Measurements from ENCODE around the gene ENTPD5.
"Not testable (repeated sequence)": the region's sequence is repeated elsewhere in the genome, so short reads cannot be mapped to it uniquely, and the experiment has no call there.

ENTPD5 gene

DNA sequence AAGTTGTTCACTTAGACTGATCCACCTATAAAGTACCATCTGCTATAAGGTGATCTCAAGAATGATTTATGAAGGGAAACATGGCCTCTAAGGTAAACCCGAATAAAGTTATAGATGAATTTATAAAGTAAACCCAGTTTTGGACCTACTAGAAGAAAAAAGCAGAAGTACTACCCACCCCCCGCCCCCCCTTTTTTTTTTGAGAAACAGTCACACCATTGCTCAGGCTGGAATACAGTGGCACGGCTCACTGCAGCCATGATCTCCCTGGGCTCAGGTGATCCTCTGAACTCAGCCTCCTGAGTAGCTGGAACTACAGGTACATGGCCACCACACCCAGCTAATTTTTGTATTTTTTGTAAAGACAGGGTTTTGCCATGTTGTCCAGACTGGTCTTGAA, 3.9 kb downstream of the ENTPD5 start:
- in situ Hi-C loops (cut with MboI; ENCODE audit: low pct_unique_long_range_greater_than_20kb, low sequenced_read_pairs): no loop called here
- peak; percentile 43 for DNase-seq

- in situ Hi-C loops (cut with MboI; ENCODE audit: low pct_unique_long_range_greater_than_20kb, low sequenced_read_pairs): no loop called here
- DNase-seq: no peak
Observed at GRCh38 chr14:74014299-74014698, 4.8 kb downstream of the ENTPD5 start.

GRCh38 chr14:74008843-74009499, 10.1 kb downstream of the ENTPD5 start:
- DNase-seq: no peak
- in situ Hi-C loops (cut with MboI; ENCODE audit: low pct_unique_long_range_greater_than_20kb, low sequenced_read_pairs): no loop called here

DNA sequence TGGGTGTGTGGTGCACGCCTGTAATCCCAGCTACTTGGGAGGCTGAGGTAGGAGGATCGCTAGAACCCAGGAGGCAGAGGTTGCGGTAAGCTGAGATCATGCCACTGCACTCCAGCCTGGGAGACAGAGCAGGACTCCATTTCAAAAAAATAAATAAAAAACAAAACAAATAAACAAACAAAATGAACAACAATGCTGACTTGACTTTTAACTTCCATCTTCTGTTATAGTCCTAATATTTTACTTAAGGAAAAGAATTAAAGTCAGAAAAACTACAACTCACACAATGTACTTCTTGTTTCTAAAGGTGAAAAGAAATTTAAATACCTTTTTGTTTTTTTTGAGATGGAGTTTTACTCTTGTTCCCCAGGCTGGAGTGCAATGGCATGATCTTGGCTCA, 13.4 kb downstream of the ENTPD5 start:
- in situ Hi-C loops (cut with MboI; ENCODE audit: low pct_unique_long_range_greater_than_20kb, low sequenced_read_pairs): not testable (repeated sequence)

GRCh38 chr14:73998726-73999125, 20.4 kb downstream of the ENTPD5 start:
- no peak for DNase-seq
- in situ Hi-C loops (cut with MboI; ENCODE audit: low pct_unique_long_range_greater_than_20kb, low sequenced_read_pairs): no loop called here

More for the DNA sequence above, 13.4 kb downstream of the ENTPD5 start:
- DNase-seq: not testable (repeated sequence)

DNA sequence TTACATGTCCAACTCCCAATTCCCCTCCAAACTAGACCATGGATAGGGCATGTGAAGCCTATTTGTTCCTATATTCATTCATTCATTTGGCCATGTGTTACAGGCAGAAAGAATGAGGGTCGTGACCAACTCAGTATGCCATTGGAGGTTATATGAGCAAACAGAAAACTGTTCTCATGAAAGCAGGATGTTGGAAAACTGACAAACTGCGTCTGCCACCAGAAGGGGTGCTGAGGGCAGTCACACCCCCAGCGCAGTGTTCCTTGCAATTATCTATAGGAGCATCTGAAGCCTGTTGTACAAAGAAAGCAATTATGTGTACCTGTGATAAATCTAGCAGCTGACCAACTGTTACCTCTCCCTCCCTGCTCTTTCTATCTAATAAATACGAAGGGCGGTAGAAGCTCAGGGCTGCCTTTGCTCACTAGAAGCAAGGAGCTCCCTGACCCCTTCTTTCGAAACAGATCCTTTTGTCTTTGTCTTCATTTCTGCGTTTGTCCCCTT, 21.1 kb downstream of the ENTPD5 start:
- in situ Hi-C loops (cut with MboI; ENCODE audit: low pct_unique_long_range_greater_than_20kb, low sequenced_read_pairs): no loop called here
- no peak for DNase-seq

DNA sequence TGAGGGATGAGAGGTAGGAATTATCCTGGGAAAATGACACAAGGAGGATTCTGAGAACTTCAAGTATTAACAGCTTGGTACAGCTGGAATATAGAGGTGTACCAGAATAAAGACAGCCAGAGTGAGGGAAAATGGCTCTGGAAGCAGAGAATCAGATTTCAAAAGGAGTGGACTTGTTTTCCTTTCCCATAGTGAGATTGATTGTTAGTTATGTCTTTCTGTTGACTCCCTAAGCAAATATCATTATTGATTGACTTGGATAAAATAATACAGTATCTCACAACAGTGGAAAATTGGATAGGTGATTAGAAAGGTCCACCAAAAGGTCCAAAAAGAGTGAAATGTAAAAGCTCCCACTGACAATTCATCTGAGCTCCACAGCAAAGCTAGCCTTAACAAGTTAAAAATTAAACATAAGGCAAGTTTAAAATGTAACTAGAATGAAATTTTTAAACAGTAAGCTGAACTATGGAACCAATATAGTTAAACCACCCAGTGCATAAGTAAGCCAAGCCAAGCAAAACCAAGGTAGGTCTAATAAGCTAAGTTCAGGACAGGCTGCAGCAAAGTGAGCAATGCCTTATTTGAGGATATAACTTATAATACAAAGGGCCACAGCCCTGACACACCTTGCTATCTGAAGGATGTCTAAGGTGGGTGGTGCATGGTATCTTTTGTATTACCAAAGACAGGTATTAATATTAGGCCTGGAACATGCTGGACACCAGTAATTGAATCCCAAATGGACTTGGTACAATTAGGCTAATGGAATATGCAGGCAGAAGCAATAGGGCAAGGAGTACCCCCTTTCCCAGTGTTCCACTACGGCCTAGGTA, 21.8 kb downstream of the ENTPD5 start:
- no peak for DNase-seq
- in situ Hi-C loops (cut with MboI; ENCODE audit: low pct_unique_long_range_greater_than_20kb, low sequenced_read_pairs): no loop called here

DNA sequence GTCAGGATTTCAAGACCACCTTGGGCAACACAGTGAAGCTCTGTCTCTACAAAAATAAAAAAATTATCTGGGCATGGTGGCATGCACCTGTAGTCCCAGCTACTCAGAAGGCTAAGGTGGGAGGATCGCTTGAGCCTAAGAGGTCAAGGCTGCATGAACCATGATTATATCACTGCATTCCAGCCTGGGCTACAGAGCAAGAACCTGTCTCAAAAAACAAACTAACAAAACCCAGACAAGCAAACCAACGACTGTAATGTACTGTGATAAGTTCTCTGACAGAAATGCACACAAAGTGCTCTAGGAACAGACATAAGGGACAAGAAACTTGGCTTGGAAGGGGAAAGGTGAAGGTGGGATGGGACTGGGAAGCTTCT, 22.4 kb downstream of the ENTPD5 start:
- DNase-seq: no peak
- in situ Hi-C loops (cut with MboI; ENCODE audit: low pct_unique_long_range_greater_than_20kb, low sequenced_read_pairs): no loop called here

DNA sequence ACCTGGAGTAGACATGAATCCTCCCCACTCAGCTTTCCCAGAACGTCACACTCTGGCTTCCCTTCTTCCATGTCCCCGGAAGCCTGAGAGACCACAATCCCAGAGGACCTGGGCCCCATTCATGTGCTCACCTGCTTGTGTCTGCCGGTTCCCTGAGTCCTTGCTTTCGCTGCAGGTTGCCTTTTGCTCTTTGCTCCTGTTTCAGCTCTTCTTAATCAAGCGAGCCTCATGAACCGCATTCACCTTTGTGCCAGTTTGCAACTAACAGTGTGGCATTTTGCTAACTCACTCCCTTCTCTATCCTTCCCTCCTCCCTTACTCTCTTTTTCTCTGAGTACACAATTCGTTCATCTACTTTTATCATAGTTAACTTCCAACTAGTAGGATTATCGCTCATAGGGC, 23.1 kb downstream of the ENTPD5 start:
- in situ Hi-C loops (cut with MboI; ENCODE audit: low pct_unique_long_range_greater_than_20kb, low sequenced_read_pairs): no loop called here
- no peak for DNase-seq

DNA sequence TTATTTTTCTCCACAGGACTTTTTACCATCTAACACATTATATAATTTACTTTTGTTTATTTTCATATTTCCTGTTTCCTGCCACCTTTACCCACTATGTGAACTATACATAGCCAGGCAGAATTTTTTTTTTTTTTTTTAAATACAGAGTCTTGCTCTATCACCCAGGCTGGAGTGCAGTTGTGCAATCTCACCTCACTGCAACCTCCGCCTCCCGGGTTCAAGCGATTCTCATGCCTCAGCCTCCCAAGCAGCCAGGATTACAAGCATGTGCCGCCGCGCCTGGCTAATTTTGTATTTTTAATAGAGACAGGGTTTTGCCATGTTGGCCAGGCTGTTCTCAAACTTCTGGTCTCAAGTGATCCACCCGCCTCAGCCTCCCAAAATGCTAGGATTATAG, 24.2 kb downstream of the ENTPD5 start:
- DNase-seq; in situ Hi-C loops (cut with MboI; ENCODE audit: low pct_unique_long_range_greater_than_20kb, low sequenced_read_pairs): not testable (repeated sequence)

DNA sequence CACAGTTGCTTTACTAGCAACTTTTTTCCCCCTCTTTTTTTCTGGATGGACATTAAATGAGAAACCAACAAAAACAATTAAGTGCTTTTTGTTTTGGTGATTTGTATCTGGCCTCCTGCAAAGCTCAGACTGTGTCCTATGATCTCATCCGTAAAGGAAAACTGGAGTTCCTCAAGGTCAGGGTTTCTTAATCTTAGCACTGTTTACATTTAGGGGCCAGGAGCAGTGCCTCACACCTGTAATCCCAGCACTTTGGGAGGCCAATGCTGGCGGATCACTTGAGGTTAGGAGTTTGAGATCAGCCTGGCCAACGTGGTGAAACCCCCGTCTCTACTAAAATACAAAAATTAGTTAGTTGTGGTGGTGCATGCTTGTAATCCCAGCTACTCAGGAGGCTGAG, 28.0 kb downstream of the ENTPD5 start:
- in situ Hi-C loops (cut with MboI; ENCODE audit: low pct_unique_long_range_greater_than_20kb, low sequenced_read_pairs): no loop called here
- DNase-seq: no peak

DNA sequence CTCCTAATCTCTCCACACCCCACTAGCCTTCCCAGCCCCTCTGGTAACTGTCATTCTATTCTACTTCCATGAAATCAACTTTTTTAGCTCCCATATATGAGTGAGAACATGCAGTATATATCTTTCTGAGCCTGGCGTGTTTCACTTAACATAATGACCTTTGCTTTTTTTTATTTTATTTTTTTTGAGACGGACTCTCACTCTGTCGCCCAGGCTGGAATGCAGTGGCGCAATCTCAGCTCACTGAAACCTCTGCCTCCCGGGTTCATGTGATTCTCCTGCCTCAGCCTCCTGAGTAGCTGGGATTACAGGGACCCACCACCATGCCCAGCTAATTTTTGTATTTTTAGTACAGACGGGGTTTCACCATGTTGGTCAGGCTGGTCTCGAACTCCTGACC, 30.4 kb downstream of the ENTPD5 start:
- DNase-seq; in situ Hi-C loops (cut with MboI; ENCODE audit: low pct_unique_long_range_greater_than_20kb, low sequenced_read_pairs): not testable (repeated sequence)

DNA sequence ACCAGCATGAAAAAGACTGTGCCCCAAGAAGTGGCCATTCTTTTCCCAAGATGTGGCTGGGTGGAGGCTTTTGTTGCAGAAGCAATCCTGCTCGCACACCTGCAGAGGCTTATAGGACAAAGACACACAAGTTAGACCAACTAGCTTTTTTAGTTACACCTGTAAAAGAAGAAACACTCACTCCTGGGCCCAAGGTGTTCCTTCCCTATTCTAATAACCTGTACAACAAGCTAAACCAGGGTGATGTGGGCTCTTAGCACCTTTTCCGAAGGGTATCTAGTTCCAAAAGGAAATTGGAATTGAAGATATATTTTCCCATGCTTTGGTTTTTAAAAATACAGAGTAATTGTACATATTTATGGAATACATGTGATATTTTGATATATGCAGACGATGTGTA, 31.0 kb downstream of the ENTPD5 start:
- in situ Hi-C loops (cut with MboI; ENCODE audit: low pct_unique_long_range_greater_than_20kb, low sequenced_read_pairs): no loop called here
- no peak for DNase-seq

GRCh38 chr14:73977896-73978295, 41.2 kb downstream of the ENTPD5 start:
- no peak for DNase-seq
- in situ Hi-C loops (cut with MboI; ENCODE audit: low pct_unique_long_range_greater_than_20kb, low sequenced_read_pairs): no loop called here

GRCh38 chr14:73976125-73976524, 43.0 kb downstream of the ENTPD5 start:
- in situ Hi-C loops (cut with MboI; ENCODE audit: low pct_unique_long_range_greater_than_20kb, low sequenced_read_pairs): no loop called here
- no peak for DNase-seq

DNA sequence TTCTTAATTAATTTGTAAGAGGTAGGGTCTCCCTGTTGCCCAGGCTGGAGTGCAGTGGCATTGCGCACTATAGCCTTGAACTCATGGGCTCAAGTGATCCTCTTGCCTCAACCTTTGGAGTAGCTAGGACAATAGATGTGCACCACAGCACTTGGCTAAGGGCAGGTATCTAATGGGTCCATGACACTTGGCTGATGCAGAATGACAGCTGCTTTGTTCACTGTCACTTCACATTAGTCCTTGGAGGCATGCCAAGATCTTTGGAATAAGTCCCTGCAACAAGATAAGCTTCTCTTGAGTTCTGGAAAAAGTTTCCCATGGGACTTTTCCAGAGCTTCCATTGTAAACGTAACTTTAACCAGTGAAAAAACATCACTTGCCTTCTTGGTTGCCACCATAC, 45.6 kb downstream of the ENTPD5 start:
- no peak for DNase-seq
- in situ Hi-C loops (cut with MboI; ENCODE audit: low pct_unique_long_range_greater_than_20kb, low sequenced_read_pairs): no loop called here

GRCh38 chr14:73968885-73969284, 50.2 kb downstream of the ENTPD5 start:
- in situ Hi-C loops (cut with MboI; ENCODE audit: low pct_unique_long_range_greater_than_20kb, low sequenced_read_pairs): no loop called here
- no peak for DNase-seq

- no peak for DNase-seq
- in situ Hi-C loops (cut with MboI; ENCODE audit: low pct_unique_long_range_greater_than_20kb, low sequenced_read_pairs): no loop called here
Observed at GRCh38 chr14:73965216-73965615, 53.9 kb downstream of the ENTPD5 start.

- in situ Hi-C loops (cut with MboI; ENCODE audit: low pct_unique_long_range_greater_than_20kb, low sequenced_read_pairs): no loop called here
Observed at GRCh38 chr14:73961192-73961591, 57.9 kb downstream of the ENTPD5 start.

DNA sequence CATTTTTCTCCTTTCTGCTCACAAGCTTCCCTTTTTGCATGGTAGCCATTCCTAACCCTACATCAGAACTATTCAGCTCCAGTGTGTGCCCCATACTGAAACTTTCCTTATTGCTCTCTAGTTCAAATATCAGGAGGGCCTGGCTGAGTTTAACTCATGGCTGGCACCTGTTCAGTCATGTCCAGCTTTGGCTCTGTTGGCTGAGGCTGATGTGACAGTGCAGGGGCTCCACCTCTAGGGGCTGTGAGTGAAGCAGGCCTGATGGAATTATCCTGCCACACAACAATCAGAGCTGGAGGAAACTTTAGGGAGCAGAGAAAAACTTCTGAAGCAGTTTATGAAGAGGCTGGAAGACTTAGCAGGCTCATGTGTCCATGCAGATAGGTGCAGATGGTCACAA, 60.5 kb downstream of the ENTPD5 start:
- no peak for DNase-seq
- in situ Hi-C loops (cut with MboI; ENCODE audit: low pct_unique_long_range_greater_than_20kb, low sequenced_read_pairs): no loop called here

More at GRCh38 chr14:73961192-73961591, 57.9 kb downstream of the ENTPD5 start:
- DNase-seq: no peak
